HG02571 (cell line): ENCODE data around the gene PRDM16.

Experiments
- ATAC-seq: cut with Tn5 transposase; IDR thresholded peaks from one replicate; pipeline ENCODE4 v1.9.1; 2021; ENCODE audit warnings: mild to moderate bottlenecking, moderate library complexity; ENCODE audit not compliant: unreplicated experiment

The PRDM16 gene

DNA sequence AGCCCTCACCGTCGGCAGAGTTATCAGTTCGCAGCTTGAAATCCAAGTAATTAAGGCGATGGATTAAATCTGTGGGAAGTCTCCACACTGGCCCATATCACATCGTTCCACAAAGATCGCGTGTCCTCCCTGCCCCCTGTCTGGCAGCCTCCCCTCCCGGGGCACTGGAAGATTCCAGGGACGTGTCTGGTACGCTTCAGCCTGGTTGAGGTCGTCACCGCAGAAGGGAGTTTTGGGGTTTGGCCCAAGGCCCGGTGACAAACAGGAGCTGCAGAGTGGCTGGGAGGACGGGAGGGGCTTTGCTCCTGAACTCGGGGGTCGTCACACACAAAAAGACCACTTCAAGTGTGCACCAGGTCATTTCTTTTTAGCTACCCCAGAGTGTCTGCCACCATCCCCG lies 51.1 kb downstream of the PRDM16 start:
- ATAC-seq = no peak

DNA sequence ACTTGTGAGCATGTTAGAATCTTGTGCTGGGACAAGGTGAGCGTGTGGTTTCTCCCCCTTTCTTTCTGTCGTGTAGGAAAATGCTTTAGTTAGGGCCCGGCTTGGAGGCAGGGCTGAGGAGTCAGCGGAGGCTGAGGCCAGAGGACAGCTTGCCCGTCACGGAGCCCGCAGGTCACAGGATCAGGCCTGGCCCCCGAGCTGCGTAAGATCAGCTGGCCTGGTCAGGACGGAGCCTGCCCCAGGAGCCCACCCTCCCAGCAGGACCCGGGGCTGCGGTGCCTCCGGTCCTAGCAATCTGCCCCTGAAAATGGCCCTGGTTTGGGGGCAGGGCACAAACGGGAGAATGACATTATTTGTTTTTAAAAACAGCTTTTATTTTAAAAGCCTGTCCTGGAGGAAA lies 52.0 kb downstream of the PRDM16 start:
- ATAC-seq = no peak

DNA sequence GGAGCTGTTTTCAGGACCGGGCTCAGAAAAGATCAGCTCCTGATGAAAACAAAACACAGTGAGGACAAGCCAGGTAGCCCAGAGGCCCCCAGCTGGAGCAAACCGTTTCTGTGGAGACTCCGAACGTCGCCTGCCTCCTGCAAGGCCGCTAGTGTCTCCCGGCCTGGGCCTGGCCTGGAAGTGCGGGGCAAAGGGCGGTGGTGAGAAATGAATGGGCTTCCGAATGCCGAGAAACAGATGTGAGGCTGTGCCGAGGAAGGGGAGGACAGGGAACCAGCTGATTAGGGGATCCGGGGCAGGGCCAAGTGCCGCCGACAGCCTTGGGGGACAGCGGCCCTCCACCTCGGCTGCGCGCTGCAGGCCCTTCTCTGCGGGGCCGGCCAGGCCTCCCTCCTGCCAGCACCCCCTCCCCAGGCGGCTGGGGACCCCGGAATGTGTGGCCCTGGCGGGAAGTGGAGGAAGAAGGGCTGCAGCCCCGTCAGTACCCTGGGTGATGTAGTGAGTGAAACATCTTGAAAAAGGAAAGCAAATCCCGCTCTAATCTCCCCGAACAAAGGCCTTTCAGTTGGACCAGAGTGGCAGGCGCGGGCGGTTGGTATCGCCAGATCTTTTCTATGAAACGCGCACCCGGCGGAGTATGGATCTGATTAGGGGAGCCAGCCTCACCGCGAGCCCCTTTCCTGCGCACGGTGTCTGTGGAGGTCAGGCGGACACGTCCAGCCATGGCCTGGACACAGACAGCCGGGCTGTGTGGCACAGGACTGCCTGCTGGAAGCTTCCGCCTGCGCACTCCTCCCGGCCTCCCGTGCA lies 52.6 kb downstream of the PRDM16 start:
- ATAC-seq = no peak

- no peak for ATAC-seq
These were observed 53.3 kb downstream of the PRDM16 start for GRCh38 chr1:3122311-3122710.

- no peak for ATAC-seq
These were observed 55.2 kb downstream of the PRDM16 start for GRCh38 chr1:3124246-3124645.

DNA sequence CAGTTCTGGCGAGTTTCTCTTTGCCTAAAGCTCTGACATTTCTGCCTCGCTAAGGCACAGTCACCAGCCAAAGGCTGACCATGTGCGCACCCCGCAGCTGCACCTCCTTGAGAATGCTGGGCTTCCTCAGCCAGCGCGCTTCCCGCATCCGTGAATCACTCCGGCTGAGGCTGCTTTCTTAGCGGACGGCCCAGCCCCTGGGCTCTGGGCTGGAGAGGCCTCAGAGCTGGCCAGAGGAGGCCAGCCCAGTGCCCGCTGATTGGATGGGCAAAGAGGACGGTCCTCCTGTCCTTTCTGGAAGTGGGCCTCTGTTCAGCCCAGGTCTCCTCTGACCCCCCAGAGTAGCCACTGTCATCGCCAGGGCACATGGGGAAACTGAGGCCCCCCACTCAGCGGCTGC lies 56.1 kb downstream of the PRDM16 start:
- no peak for ATAC-seq

- ATAC-seq = no peak
These were observed 56.8 kb downstream of the PRDM16 start for GRCh38 chr1:3125546-3126368.

DNA sequence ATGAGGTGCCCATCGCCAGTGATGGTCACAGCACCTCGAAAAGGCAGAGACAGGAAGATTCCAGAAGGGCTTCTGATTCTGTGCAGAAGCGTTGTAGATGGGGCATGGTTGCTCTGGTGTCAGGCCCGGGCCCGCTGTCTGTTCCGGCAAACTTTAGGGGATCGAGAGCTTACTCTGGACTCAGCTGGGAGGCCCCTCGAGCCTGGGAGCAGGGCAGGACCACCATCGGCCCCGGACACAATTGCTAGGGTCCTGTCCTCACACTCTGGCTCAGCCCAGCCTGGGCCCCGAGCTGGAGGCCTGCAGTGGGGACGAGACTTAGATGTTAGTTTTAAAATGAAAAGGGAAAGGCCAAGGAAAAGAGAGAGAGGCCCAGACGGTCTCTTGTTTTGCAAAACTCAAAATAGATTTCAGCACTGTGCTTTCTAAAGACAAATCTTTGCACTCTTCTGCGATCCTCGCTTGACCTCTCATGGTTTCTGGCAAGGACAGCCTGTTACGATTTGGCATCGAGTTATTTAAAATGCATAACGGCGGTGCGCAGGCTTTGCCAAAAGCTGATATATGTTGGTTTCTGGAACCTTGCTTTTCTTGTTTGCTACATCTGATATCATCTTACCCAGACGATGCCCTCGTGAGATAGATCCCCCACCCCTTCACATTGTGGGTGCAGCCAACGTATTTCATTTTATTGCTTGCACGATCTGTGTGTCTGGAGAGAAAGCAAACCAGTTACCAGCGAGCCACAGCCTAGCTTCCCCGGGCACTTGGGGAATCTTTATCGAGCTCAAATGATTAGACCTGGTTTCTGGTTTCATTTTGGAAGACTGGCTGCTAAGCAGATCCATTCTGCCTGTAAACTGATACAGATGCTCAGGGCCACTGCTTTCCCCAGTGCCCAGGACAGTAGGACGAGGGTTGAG lies 58.0 kb downstream of the PRDM16 start:
- no peak for ATAC-seq

GRCh38 chr1:3127738-3128137 lies 58.7 kb downstream of the PRDM16 start:
- no peak for ATAC-seq

- ATAC-seq = no peak
These were observed 59.6 kb downstream of the PRDM16 start for GRCh38 chr1:3128431-3129132.

DNA sequence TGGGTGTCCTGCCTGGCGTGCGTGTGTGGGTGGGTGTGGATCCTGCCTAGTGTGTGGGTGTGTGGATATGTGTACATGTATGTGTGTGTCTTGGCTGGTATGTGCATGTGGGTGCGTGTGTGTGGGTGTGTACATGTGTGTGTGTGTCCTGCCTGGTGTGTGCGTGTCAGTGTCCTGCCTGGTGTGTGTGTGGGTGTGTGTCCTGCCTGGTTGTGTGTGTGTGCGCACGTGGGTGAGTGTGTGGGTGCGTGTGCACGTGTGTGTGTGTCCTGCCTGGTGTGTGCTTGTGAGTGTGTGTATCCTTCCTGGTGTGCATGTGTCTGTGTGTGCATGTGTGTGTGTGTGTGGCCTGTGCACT lies 60.1 kb downstream of the PRDM16 start:
- ATAC-seq = no peak

GRCh38 chr1:3130268-3130667 lies 61.3 kb downstream of the PRDM16 start:
- ATAC-seq = no peak

GRCh38 chr1:3132660-3133059 lies 63.7 kb downstream of the PRDM16 start:
- no peak for ATAC-seq

DNA sequence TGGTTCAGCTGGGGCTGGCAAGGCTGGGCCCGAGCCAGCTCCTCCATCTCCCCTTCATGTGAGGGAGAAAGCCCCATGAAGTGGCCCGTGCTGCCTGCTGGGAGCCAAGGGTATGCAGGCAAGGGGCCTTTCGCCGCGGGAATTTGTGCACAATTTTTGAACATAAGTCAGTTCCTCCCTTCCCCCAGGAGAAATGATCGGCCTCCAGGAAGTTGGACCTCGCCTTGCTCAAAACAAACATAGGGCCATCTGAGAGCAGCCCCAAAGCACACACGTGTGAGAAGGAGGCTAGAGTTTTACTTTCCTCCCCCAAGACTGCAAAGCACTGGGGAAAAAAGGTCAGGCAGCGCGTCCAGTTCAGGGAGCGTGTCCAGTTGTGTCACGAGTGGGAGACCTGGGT lies 64.7 kb downstream of the PRDM16 start:
- no peak for ATAC-seq

DNA sequence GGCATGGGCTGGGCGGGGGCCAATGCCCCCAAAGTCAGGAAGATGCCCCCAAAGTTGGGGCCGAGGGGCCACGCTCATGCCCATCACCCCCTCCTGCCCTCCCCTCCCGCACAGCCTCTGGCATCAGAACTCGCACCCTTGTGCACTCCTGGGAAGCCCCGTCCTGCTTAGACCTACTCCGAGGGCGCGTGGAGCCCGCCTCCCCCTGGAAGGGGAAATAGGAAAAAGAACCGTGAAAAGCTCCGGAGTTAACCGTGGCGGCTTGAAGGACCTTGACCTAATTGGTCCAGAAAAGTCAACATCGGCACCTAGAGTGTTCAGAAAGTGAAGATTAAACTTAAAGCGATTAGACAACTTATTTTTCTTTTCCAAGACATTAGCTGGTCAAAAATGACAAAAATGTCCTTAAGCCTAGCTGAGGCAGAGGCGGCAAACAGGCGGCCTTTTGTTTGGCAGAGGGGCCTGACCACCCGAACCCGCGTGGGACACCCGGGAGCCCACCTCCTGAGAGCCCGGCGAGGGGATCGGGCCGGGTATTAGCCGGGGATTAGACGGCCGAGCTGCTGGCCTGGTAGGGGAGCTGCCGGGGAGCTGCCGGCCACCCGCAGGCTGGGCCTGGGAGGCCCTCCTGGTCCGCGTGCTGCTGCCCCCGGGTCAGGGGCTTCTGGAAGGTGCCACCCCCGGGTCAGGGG lies 65.5 kb downstream of the PRDM16 start:
- ATAC-seq = no peak

- ATAC-seq = no peak
These were observed 66.2 kb downstream of the PRDM16 start for GRCh38 chr1:3135073-3135702.

DNA sequence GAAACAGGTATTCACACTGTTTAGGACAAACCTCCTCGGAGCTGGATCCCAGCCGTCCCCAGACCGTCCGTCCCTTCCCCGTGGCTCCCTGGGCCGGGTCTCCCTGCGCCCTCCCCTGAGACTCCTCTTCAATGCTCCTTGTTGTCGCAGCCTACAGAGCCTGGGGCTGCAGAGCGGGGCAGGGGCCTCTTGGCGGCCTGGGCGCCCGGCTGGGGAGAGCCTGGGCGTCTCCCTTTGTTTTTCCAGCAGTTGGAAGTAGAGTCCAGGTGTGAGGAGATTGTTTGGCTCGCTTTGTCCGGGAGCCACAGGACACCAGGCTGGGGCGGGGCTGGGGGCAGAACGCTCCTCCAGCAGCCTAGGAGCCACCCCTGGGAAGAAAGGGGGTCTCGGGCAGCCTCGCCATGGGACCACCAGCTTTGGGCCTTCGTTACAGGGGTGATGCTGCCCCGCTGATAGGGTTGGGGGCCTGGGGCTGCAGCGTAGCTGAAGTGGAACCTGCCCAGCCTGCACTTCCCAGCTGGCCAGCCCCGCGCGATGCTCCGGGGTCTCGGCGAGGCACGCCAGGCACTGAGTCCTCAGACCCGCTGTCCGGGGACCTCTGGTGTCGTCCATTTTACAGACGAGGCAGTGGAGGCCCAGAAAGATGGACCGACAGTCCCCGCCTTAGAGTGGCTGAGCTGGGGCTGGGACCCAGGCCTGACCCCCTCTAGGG lies 66.9 kb downstream of the PRDM16 start:
- ATAC-seq = no peak

DNA sequence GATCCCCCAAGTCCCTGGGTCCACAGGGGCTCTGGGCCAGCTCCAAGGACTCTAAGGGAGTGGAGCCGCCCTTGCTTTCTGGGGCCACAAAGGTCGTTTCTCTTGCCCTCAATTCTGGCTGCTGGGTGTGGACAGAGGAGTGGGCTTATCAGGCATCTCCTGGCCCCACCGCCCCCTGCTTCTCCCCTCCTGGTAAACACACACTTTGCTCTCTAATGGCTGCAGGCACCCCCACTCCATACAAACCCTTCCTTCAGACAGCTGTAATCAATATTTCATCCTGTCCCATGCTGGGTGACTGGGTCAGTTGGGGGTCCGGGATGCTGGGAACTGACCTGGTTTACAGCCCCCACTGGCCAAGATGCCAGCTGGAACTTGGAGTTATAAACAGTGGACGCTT lies 67.5 kb downstream of the PRDM16 start:
- ATAC-seq = no peak
